GM12878 (cell line): Measurements from ENCODE around the gene CHRNG. TPM values are rescaled to one million over a fixed set of nuclear protein-coding genes. Genes with fewer than 3 reads are reported as not detected.
A peak's percentile ranks its signal among the peaks of the same experiment; 100 is the strongest.

ENCODE experiments used
- ASH2L ChIP-seq: fragments of 300-600, 200-600 bp; sonication (generic); IDR thresholded peaks from 2 replicates; pipeline ENCODE4 v1.6.1; 2017; ENCODE audit warnings: low read depth, mild to moderate bottlenecking, borderline replicate concordance
- ATF7 ChIP-seq: fragments of 450-650 bp; IDR thresholded peaks from 2 replicates; pipeline ENCODE4 v1.6.1; 2016; ENCODE audit warnings: low read depth, mild to moderate bottlenecking
- BCL11A ChIP-seq: IDR thresholded peaks from 2 replicates; pipeline ENCODE4 v1.6.1; 2011; ENCODE audit warnings: low read depth, low read length
- BHLHE40 ChIP-seq, 2 experiments: fragments of 450-650 bp in 1 of 2; IDR thresholded peaks; 2 replicates each; pipeline ENCODE4 v1.6.1; 2011 to 2017; ENCODE audit warnings: low read depth in 2 of 2, borderline replicate concordance in 1 of 2, improper control_type of control experiment in 1 of 2, low read length in 1 of 2, mild to moderate bottlenecking in 1 of 2
- BMI1 ChIP-seq: fragments of 450-650 bp; IDR thresholded peaks from 2 replicates; pipeline ENCODE4 v1.6.1; 2016; ENCODE audit warnings: mild to moderate bottlenecking, moderate library complexity, borderline replicate concordance
- CBFB ChIP-seq: IDR thresholded peaks from 2 replicates; pipeline ENCODE4 v1.6.1; 2016; ENCODE audit warnings: antibody characterized with exemption, low read depth
- ESRRA ChIP-seq: IDR thresholded peaks from 2 replicates; pipeline ENCODE4 v1.6.1; 2012; ENCODE audit warnings: mild to moderate bottlenecking, low read length, improper control_type of control experiment
- HCFC1 ChIP-seq: fragments of 150-350 bp; IDR thresholded peaks from 2 replicates; pipeline ENCODE4 v1.6.1; 2014; ENCODE audit warnings: low read length
- KLF5 ChIP-seq: fragments of 450-650 bp; IDR thresholded peaks from 2 replicates; pipeline ENCODE4 v1.6.1; 2014; ENCODE audit warnings: mild to moderate bottlenecking; ENCODE audit not compliant: partially characterized antibody
- MXI1 ChIP-seq: fragments of 150-350 bp; IDR thresholded peaks from 2 replicates; pipeline ENCODE4 v1.6.1; 2011; ENCODE audit warnings: low read depth, mild to moderate bottlenecking, inconsistent platforms, low read length, improper control_type of control experiment
- PML ChIP-seq: IDR thresholded peaks from 2 replicates; pipeline ENCODE4 v1.6.1; 2012; ENCODE audit warnings: low read length, inconsistent platforms
- POLR2A ChIP-seq: IDR thresholded peaks from 2 replicates; pipeline ENCODE4 v1.6.1; 2011; ENCODE audit warnings: low read depth, mild to moderate bottlenecking, low read length
- RFX5 ChIP-seq: IDR thresholded peaks from 2 replicates; pipeline ENCODE4 v1.6.1; 2011; ENCODE audit warnings: low read depth, low read length, improper control_type of control experiment
- RUNX3 ChIP-seq: IDR thresholded peaks from 2 replicates; pipeline ENCODE4 v1.6.1; 2012; ENCODE audit warnings: low read length, inconsistent platforms
- SIN3A ChIP-seq: IDR thresholded peaks from 2 replicates; pipeline ENCODE4 v1.6.1; 2012; ENCODE audit warnings: low read depth, low read length, improper control_type of control experiment
- SMAD5 ChIP-seq: IDR thresholded peaks from 2 replicates; pipeline ENCODE4 v1.6.1; 2016; ENCODE audit warnings: antibody characterized with exemption, low read depth
- SMC3 ChIP-seq: IDR thresholded peaks from 2 replicates; pipeline ENCODE4 v1.6.1; 2011; ENCODE audit warnings: low read length, improper control_type of control experiment, borderline replicate concordance
- SREBF1 ChIP-seq: IDR thresholded peaks from 2 replicates; pipeline ENCODE4 v1.6.1; 2012; ENCODE audit warnings: mild to moderate bottlenecking, low read length
- SREBF2 ChIP-seq: IDR thresholded peaks from 2 replicates; pipeline ENCODE4 v1.6.1; 2012; ENCODE audit warnings: mild to moderate bottlenecking, low read length
- TBL1XR1 ChIP-seq: IDR thresholded peaks from 2 replicates; pipeline ENCODE4 v1.6.1; 2012; ENCODE audit warnings: low read depth, low read length, improper control_type of control experiment
- TCF12 ChIP-seq: IDR thresholded peaks from 2 replicates; pipeline ENCODE4 v1.6.1; 2011; ENCODE audit warnings: low read depth, mild to moderate bottlenecking, low read length
- ZBED1 ChIP-seq: IDR thresholded peaks from 2 replicates; pipeline ENCODE4 v1.6.1; 2016; ENCODE audit warnings: borderline replicate concordance
- ZBTB4 ChIP-seq: fragments of 450-650 bp; formaldehyde crosslinking; IDR thresholded peaks from 2 replicates; pipeline ENCODE4 v1.4.0; 2022; ENCODE audit warnings: mild to moderate bottlenecking, moderate library complexity
- ZBTB40 ChIP-seq: fragments of 450-650 bp; IDR thresholded peaks from 2 replicates; pipeline ENCODE4 v1.6.1; 2016; ENCODE audit warnings: mild to moderate bottlenecking, moderate library complexity, borderline replicate concordance
- polyA plus RNA-seq, 11 experiments: library from polyadenylated mRNA; depleted of rRNA in 4 of 11; unstranded in 6 of 11; stranded (reverse) in 5 of 11; fragments of >200 nt; fragmentation: Nextera tagmentation in 4 of 11; fragmentation: Illumina TruSeq in 1 of 11; extraction: Ambion mirVana in 4 of 11; extraction: Trizol in 1 of 11; gene quantifications; 1 replicate in 1 of 11; 2 replicates in 10 of 11; pipeline versions ENCODE4 v1.2.1 to v1.2.3, GENCODE V29; 2011 to 2016; ENCODE audit warnings: inconsistent platforms in 2 of 11, missing spikeins in 2 of 11, low read depth in 1 of 11
- total RNA-seq, 4 experiments: library from RNA; depleted of rRNA in 3 of 4; stranded (reverse); fragments of >200 nt in 3 of 4; fragmentation: Illumina TruSeq in 1 of 4; extraction: Trizol in 1 of 4; gene quantifications; 2 replicates each; pipeline versions ENCODE4 v1.2.1 to v1.2.3, GENCODE V29; 2013 to 2021

Gene CHRNG
- total and polyA plus RNA-seq, 10 of the 15 experiments (the other 5 are each of a cell fraction or from before 2014, with no cell fraction given), result 0.17 TPM; not detected in 9

- TF ChIP-seq KLF5 (no peak), MXI1 (no peak), PML (no peak), POLR2A (no peak), BMI1 (no peak), SIN3A (no peak), RUNX3 (no peak), ZBTB40 (no peak), SMC3 (peak; percentile 16; the same call in 1 of the 2 replicates), ESRRA (no peak), TCF12 (no peak), TBL1XR1 (no peak), ASH2L (no peak), BHLHE40 (IDR thresholded peaks at IDR 0.05; ENCODE audit: borderline replicate concordance in 1 of 2, low read depth in 2 of 2, low read length in 1 of 2) (peak in 1 of 2 experiments; percentile 28; a peak in 2 of 4 replicates), CBFB (no peak), SMAD5 (no peak), SREBF1 (no peak), ZBED1 (no peak), ZBTB4 (CRISPR knock-in tag) (no peak), BCL11A (no peak), SREBF2 (no peak), HCFC1 (no peak), RFX5 (no peak), ATF7 (no peak)
Observed at GRCh38 chr2:232521959-232522622, 17.4 kb upstream of the CHRNG start (continued).
